B cell (primary cell): ENCODE data around the gene GSTA2.

Experiments used
- CTCF ChIP-seq: fragments of 200-600 bp; IDR thresholded peaks from one replicate; pipeline ENCODE4 v1.8.0; 2022; ENCODE audit warnings: antibody characterized with exemption, mild to moderate bottlenecking
- EZH2 ChIP-seq: IDR thresholded peaks from 2 replicates; pipeline ENCODE4 v1.6.1; 2012; ENCODE audit warnings: borderline replicate concordance, low read depth, mild to moderate bottlenecking, moderate library complexity, low read length; ENCODE audit not compliant: insufficient read depth, poor library complexity, severe bottlenecking

- TF ChIP-seq EZH2 (no peak), CTCF (no peak)
Observed at GRCh38 chr6:52725143-52725534, 38.1 kb downstream of the GSTA2 start.
